Activated CD4-positive, alpha-beta T cell treated with anti-CD3 and anti-CD28 coated beads, Interleukin-2, amount 10 ng/mL, durations not matched to agents 24 days and 14 days (primary cell): ENCODE results near the gene KSR1. TPM values are rescaled to one million over a fixed set of nuclear protein-coding genes. Genes with fewer than 3 reads are reported as not detected.

Source experiments
- DNase-seq: peaks from one replicate; pipeline ENCODE4 v3.0.0; 2022
- H3K27ac Mint-ChIP-seq: one replicate; pipeline ENCODE4 v1.8.0; 2022; ENCODE audit warnings: mild to moderate bottlenecking, mixed read lengths
- H3K27me3 Mint-ChIP-seq: one replicate; pipeline ENCODE4 v1.8.0; 2022; ENCODE audit warnings: mixed read lengths
- H3K36me3 Mint-ChIP-seq: one replicate; pipeline ENCODE4 v1.8.0; 2022; ENCODE audit warnings: low read depth, mild to moderate bottlenecking, mixed read lengths
- H3K4me1 Mint-ChIP-seq: one replicate; pipeline ENCODE4 v1.8.0; 2021; ENCODE audit warnings: mixed read lengths
- H3K4me3 Mint-ChIP-seq: one replicate; pipeline ENCODE4 v1.8.0; 2022; ENCODE audit warnings: mild to moderate bottlenecking, moderate library complexity, mixed read lengths
- H3K9me3 Mint-ChIP-seq: one replicate; pipeline ENCODE4 v1.8.0; 2021; ENCODE audit warnings: mixed read lengths
- intact Hi-C: fragments of 100-400 bp; cut with micrococcal nuclease; formaldehyde crosslinking; loops from one replicate; pipeline ENCODE4 v1.15.1; 2023
- total RNA-seq: library from RNA; stranded (reverse); gene quantifications from 2 replicates; pipeline ENCODE4 v1.2.3, GENCODE V29; 2022

KSR1 gene
- total RNA-seq, 1 donor from 2014 or later: 104 TPM

GRCh38 chr17:27593232-27593856 lies 137.1 kb downstream of the KSR1 start:
- no peaks in the 10 kb centered on the region for H3K27me3 Mint-ChIP-seq
- no peaks in the 10 kb centered on the region for H3K9me3 Mint-ChIP-seq
- intact Hi-C loops: no loop called here
- H3K27ac Mint-ChIP-seq: no peak overlapping the region
- no peak overlapping the region for H3K4me3 Mint-ChIP-seq
- H3K4me1 Mint-ChIP-seq: peaks cover 19% of the 10 kb centered on the region
- peaks cover 51% of the 10 kb centered on the region for H3K36me3 Mint-ChIP-seq
- no peak for DNase-seq

DNA sequence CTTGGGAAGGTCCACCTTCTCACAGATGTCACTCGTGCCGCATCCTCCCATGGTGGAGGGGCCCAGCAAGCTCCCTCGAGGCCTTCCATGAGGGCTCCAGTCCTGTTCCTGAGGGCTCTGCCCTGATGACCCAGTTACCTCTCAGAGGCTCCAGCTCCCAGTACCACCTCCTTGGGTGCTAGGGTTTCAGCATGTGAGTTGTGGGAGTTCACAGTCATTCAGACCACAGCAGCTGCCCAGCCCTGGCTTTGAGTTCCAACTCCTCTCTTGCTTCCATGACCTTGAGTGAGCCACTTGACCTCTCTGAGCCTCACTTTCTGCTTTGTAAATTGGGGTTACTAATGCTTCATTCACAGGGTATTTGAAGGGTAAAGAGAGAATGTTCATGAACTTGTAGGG lies 137.6 kb downstream of the KSR1 start:
- intact Hi-C loops: no loop called here
- peaks cover 52% of the 10 kb centered on the region for H3K36me3 Mint-ChIP-seq

GRCh38 chr17:27595208-27595607 lies 139.0 kb downstream of the KSR1 start:
- H3K27me3 Mint-ChIP-seq: no peaks in the 10 kb centered on the region
- no peak overlapping the region for H3K4me3 Mint-ChIP-seq
- peak overlapping the region; percentile 88 for H3K27ac Mint-ChIP-seq
- H3K4me1 Mint-ChIP-seq: peaks cover 21% of the 10 kb centered on the region
- no peak for DNase-seq
- intact Hi-C loops: no loop called here
- no peaks in the 10 kb centered on the region for H3K9me3 Mint-ChIP-seq
- H3K36me3 Mint-ChIP-seq: peaks cover 50% of the 10 kb centered on the region

More for the DNA sequence above, 137.6 kb downstream of the KSR1 start:
- H3K4me3 Mint-ChIP-seq: no peak overlapping the region
- H3K27ac Mint-ChIP-seq: peak overlapping the region; percentile 46
- H3K4me1 Mint-ChIP-seq: peaks cover 19% of the 10 kb centered on the region
- no peak for DNase-seq
- H3K9me3 Mint-ChIP-seq: no peaks in the 10 kb centered on the region
- H3K27me3 Mint-ChIP-seq: no peaks in the 10 kb centered on the region

GRCh38 chr17:27596096-27596495 lies 139.8 kb downstream of the KSR1 start:
- Mint-ChIP-seq H3K27me3 (no peaks in the 10 kb centered on the region), H3K27ac (peak overlapping the region; percentile 88), H3K4me3 (no peak overlapping the region), H3K4me1 (peaks cover 25% of the 10 kb centered on the region), H3K9me3 (no peaks in the 10 kb centered on the region), H3K36me3 (peaks cover 52% of the 10 kb centered on the region)
- no peak for DNase-seq
- intact Hi-C loops: no loop called here

GRCh38 chr17:27596566-27597187 lies 140.4 kb downstream of the KSR1 start:
- no peak for DNase-seq
- Mint-ChIP-seq H3K9me3 (no peaks in the 10 kb centered on the region), H3K4me3 (no peak overlapping the region), H3K4me1 (peaks cover 31% of the 10 kb centered on the region), H3K36me3 (peaks cover 52% of the 10 kb centered on the region), H3K27ac (peak overlapping the region; percentile 27), H3K27me3 (no peaks in the 10 kb centered on the region)
- intact Hi-C loops: no loop called here

- DNase-seq: no peak
- H3K4me1 Mint-ChIP-seq: peaks cover 32% of the 10 kb centered on the region
- no peaks in the 10 kb centered on the region for H3K27me3 Mint-ChIP-seq
- peaks cover 52% of the 10 kb centered on the region for H3K36me3 Mint-ChIP-seq
- no peaks in the 10 kb centered on the region for H3K9me3 Mint-ChIP-seq
- no peak overlapping the region for H3K27ac Mint-ChIP-seq
- intact Hi-C loops: no loop called here
- H3K4me3 Mint-ChIP-seq: no peak overlapping the region
Observed at GRCh38 chr17:27597188-27597580, 140.9 kb downstream of the KSR1 start.

GRCh38 chr17:27597783-27598320 lies 141.6 kb downstream of the KSR1 start:
- Mint-ChIP-seq H3K4me1 (peaks cover 34% of the 10 kb centered on the region), H3K27ac (no peak overlapping the region), H3K36me3 (peaks cover 48% of the 10 kb centered on the region), H3K4me3 (no peak overlapping the region), H3K27me3 (no peaks in the 10 kb centered on the region), H3K9me3 (no peaks in the 10 kb centered on the region)
- DNase-seq: no peak
- intact Hi-C loops: no loop called here

- H3K36me3 Mint-ChIP-seq: peaks cover 51% of the 10 kb centered on the region
- H3K4me3 Mint-ChIP-seq: no peak overlapping the region
- H3K4me1 Mint-ChIP-seq: peaks cover 37% of the 10 kb centered on the region
- no peaks in the 10 kb centered on the region for H3K27me3 Mint-ChIP-seq
- intact Hi-C loops: no loop called here
- H3K9me3 Mint-ChIP-seq: no peaks in the 10 kb centered on the region
- DNase-seq: no peak
- H3K27ac Mint-ChIP-seq: no peak overlapping the region
Observed at GRCh38 chr17:27598337-27599050, 142.2 kb downstream of the KSR1 start.

DNA sequence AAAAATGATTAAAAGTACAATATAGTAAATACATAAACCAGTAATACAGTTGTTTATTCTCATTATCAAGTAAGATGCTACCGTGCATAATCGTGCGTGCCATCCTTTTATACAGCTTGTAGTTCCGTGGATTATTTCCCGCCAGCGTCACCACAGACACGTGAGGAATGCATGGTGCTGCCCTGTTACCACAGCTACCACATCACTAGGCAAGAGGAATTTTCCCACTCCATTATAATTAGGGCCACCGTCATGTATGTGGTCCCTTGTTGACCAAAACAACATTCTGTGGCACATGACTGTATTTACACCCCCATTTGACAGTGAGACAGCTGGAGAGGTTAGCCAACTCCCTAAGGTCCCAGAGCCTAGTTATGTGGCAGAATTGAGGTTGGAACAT lies 144.2 kb downstream of the KSR1 start:
- peaks cover 22% of the 10 kb centered on the region for H3K4me1 Mint-ChIP-seq
- H3K36me3 Mint-ChIP-seq: peaks cover 45% of the 10 kb centered on the region
- no peaks in the 10 kb centered on the region for H3K9me3 Mint-ChIP-seq
- no peak overlapping the region for H3K4me3 Mint-ChIP-seq
- H3K27ac Mint-ChIP-seq: peak overlapping the region; percentile 53
- intact Hi-C loops: loop anchor here (1.0 to 5.0 kb wide), 3 partner anchors 32 to 157 kb away; no protein-coding TSS in a partner anchor
- no peak for DNase-seq
- H3K27me3 Mint-ChIP-seq: no peaks in the 10 kb centered on the region

DNA sequence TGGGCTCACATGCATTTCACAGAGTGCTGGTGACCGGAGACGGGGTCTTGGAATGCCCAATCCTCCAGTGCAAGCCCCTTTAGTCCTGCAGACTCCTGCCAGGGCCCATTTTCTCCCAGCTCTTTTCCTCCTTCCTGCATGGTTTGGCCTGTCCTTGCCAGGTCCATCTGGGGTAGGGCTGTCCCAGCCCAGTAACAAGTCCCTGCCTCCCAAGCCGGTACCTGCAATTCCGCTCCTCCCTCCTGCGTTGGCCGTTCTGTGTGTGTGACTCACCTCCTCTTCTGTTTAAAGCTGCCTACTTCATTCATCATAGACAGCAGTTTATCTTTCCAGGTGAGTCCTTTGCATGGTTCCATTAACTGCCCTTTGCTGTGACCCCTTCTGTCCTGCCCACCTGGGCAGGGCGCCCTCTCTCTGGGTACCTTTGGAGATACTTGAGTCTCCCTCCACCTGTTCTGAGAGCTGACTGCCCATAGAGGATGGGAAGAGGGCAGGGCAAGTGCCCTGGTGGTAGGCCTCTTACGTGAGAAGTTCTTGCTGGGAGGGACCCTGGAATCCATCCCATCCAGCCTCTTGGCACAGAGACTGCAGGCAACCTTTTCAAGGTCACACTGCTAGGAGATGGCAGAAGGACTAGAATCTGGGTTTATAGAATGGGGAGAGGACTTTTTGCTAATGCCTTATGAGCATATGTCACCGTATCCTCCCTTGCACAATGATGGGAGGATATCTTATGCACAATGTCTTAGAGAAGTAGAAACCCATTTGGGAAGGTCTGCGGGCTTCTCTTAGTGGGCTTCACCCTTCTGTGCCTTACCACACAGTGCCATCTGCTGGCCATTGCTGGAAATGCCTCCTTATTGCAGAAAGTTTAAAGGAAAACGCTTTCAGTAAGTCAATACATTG lies 145.1 kb downstream of the KSR1 start:
- Mint-ChIP-seq H3K36me3 (peaks cover 46% of the 10 kb centered on the region), H3K27ac (peak overlapping the region; percentile 41)

GRCh38 chr17:27601975-27602302 lies 145.7 kb downstream of the KSR1 start:
- H3K27ac Mint-ChIP-seq: no peak overlapping the region
- peaks cover 18% of the 10 kb centered on the region for H3K4me1 Mint-ChIP-seq
- H3K36me3 Mint-ChIP-seq: peaks cover 45% of the 10 kb centered on the region
- no peak overlapping the region for H3K4me3 Mint-ChIP-seq
- no peaks in the 10 kb centered on the region for H3K9me3 Mint-ChIP-seq
- DNase-seq: no peak
- no peaks in the 10 kb centered on the region for H3K27me3 Mint-ChIP-seq
- intact Hi-C loops: loop anchor here (1.0 to 5.0 kb wide), 6 partner anchors 33 to 366 kb away; no protein-coding TSS in a partner anchor

More for the DNA sequence above, 145.1 kb downstream of the KSR1 start:
- H3K4me3 Mint-ChIP-seq: no peak overlapping the region
- DNase-seq: peak; percentile 95
- H3K27me3 Mint-ChIP-seq: no peaks in the 10 kb centered on the region
- H3K4me1 Mint-ChIP-seq: peaks cover 18% of the 10 kb centered on the region
- intact Hi-C loops: loop anchor here (1.0 to 5.0 kb wide), 6 partner anchors 33 to 365 kb away; no protein-coding TSS in a partner anchor
- H3K9me3 Mint-ChIP-seq: no peaks in the 10 kb centered on the region

DNA sequence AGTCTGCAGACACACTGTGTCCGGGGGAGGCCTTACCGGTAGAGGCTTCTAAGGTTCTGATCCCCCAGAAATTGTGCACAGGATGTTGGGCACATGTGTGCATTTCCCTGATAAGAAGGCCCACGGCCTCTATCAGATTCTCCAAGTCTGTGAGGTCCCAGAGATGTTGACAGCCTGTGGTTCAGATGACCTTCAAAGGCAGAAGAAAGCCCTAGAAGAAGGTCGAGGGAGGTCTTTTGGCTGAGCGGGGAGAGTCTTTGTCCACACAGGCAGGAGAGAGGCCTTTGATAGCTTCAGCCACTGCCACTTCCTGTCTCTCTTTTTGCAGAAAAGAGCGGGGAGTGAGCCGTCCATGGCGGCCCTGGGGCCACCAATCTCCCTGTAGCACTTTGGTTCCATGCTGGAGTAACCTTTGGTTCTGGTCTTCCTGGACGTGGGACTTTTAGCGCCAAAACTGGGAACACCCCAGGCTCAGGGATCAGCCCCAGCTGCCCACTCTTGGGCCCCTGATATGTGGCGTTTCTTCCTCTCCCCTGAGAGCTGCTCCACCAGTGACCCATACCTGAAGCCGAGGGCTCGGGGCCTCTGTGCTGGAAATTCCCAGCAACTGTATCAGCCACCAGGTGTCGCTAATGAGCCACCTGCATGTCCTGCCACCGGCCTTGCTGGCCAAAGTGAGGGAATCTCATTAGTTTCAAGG lies 146.6 kb downstream of the KSR1 start:
- peak overlapping the region; percentile 43 for H3K27ac Mint-ChIP-seq
- no peak overlapping the region for H3K4me3 Mint-ChIP-seq
- peaks cover 18% of the 10 kb centered on the region for H3K4me1 Mint-ChIP-seq
- DNase-seq: peak; percentile 91
- intact Hi-C loops: loop anchor here (1.0 to 5.0 kb wide), 2 partner anchors 48 to 154 kb away; no protein-coding TSS in a partner anchor
- peaks cover 49% of the 10 kb centered on the region for H3K36me3 Mint-ChIP-seq
- no peaks in the 10 kb centered on the region for H3K9me3 Mint-ChIP-seq
- no peaks in the 10 kb centered on the region for H3K27me3 Mint-ChIP-seq

- Mint-ChIP-seq H3K4me1 (peaks cover 23% of the 10 kb centered on the region), H3K27ac (peak overlapping the region; percentile 43), H3K4me3 (no peak overlapping the region), H3K36me3 (peaks cover 53% of the 10 kb centered on the region), H3K27me3 (no peaks in the 10 kb centered on the region), H3K9me3 (no peaks in the 10 kb centered on the region)
- intact Hi-C loops: loop anchor here (1.0 to 5.0 kb wide), 2 partner anchors 48 to 154 kb away; no protein-coding TSS in a partner anchor
- DNase-seq: no peak
Observed at GRCh38 chr17:27603421-27603770, 147.1 kb downstream of the KSR1 start.
